Hepatocyte (in vitro differentiated cells): ENCODE measurements around the gene ARRB1. TPM values are rescaled to one million over a fixed set of nuclear protein-coding genes. Genes with fewer than 3 reads are reported as not detected.

ENCODE experiments used
- DNase-seq: peaks from one replicate; pipeline ENCODE4 v3.0.0-alpha.2; 2016; ENCODE audit warnings: low spot score
- H2AFZ ChIP-seq: fragments of 200-600 bp; sonication (generic); 2 replicates; pipeline ENCODE4 v1.6.0; 2016; ENCODE audit warnings: antibody characterized with exemption, mild to moderate bottlenecking
- H3K27ac ChIP-seq: fragments of 200-600 bp; sonication (generic); 2 replicates; pipeline ENCODE4 v1.5.1; 2016; ENCODE audit warnings: mild to moderate bottlenecking
- H3K27me3 ChIP-seq: fragments of 200-600 bp; sonication (generic); 2 replicates; pipeline ENCODE4 v1.6.1; 2016
- H3K36me3 ChIP-seq: fragments of 200-600 bp; sonication (generic); replicated peaks from 2 replicates; pipeline ENCODE4 v1.5.1; 2016; ENCODE audit warnings: low read depth; ENCODE audit not compliant: insufficient read depth
- H3K4me1 ChIP-seq: fragments of 200-600 bp; sonication (generic); 2 replicates; pipeline ENCODE4 v1.5.1; 2016; ENCODE audit warnings: mild to moderate bottlenecking, moderate library complexity; ENCODE audit not compliant: insufficient read depth
- H3K4me2 ChIP-seq: fragments of 200-600 bp; sonication (generic); 2 replicates; pipeline ENCODE4 v1.6.0; 2016
- H3K4me3 ChIP-seq: fragments of 200-600 bp; sonication (generic); 2 replicates; pipeline ENCODE4 v1.5.1; 2016; ENCODE audit warnings: mild to moderate bottlenecking
- H3K79me2 ChIP-seq: fragments of 200-600 bp; sonication (generic); 2 replicates; pipeline ENCODE4 v1.6.0; 2017; ENCODE audit warnings: mild to moderate bottlenecking
- H3K9me2 ChIP-seq: fragments of 200-600 bp; sonication (generic); replicated peaks from 2 replicates; pipeline ENCODE4 v1.6.0; 2017; ENCODE audit warnings: mild to moderate bottlenecking; ENCODE audit not compliant: insufficient read depth
- H3K9me3 ChIP-seq: fragments of 200-600 bp; sonication (generic); 2 replicates; pipeline ENCODE4 v1.5.1; 2016; ENCODE audit warnings: low read depth, mild to moderate bottlenecking
- H4K20me1 ChIP-seq: fragments of 200-600 bp; sonication (generic); 2 replicates; pipeline ENCODE4 v1.6.0; 2016; ENCODE audit warnings: mild to moderate bottlenecking; ENCODE audit not compliant: insufficient read depth, poor library complexity, severe bottlenecking
- EZH2 ChIP-seq: fragments of 200-600 bp; sonication (generic); IDR thresholded peaks from 2 replicates; pipeline ENCODE4 v1.6.1; 2016; ENCODE audit warnings: antibody characterized with exemption, mild to moderate bottlenecking, borderline replicate concordance
- EZH2phosphoT487 ChIP-seq: fragments of 200-600 bp; sonication (generic); IDR thresholded peaks from one replicate; pipeline ENCODE4 v1.6.1; 2018; ENCODE audit warnings: antibody characterized with exemption, mild to moderate bottlenecking, low read depth, moderate library complexity; ENCODE audit not compliant: unreplicated experiment, severe bottlenecking
- WGBS: methylation state at CpG from one replicate; pipeline ENCODE4 v1.1.6; 2016; ENCODE audit warnings: low lambda C conversion rate; ENCODE audit errors: missing lambda C conversion rate; 5-methylcytosine and 5-hydroxymethylcytosine counted together
- polyA plus RNA-seq: library from polyadenylated mRNA; unstranded; fragments of >200 nt; fragmentation: Nextera tagmentation; extraction: Ambion mirVana; gene quantifications from 2 replicates; pipeline ENCODE4 v1.2.1, GENCODE V29; 2016
- total RNA-seq: library from RNA; depleted of rRNA; stranded (reverse); fragments of >200 nt; gene quantifications from 2 replicates; pipeline ENCODE4 v1.2.3, GENCODE V29; 2014
- TF ChIP-seq, protein P1 (sequence below): fragments of 200-600 bp; sonication (generic); IDR thresholded peaks from 2 replicates; pipeline ENCODE4 v1.5.1; 2016; ENCODE audit warnings: antibody characterized with exemption, mild to moderate bottlenecking; ENCODE audit not compliant: poor library complexity

ARRB1 gene
- total and polyA plus RNA-seq, 2 experiments from 2014 or later: 16.2 to 83.2 TPM

DNA sequence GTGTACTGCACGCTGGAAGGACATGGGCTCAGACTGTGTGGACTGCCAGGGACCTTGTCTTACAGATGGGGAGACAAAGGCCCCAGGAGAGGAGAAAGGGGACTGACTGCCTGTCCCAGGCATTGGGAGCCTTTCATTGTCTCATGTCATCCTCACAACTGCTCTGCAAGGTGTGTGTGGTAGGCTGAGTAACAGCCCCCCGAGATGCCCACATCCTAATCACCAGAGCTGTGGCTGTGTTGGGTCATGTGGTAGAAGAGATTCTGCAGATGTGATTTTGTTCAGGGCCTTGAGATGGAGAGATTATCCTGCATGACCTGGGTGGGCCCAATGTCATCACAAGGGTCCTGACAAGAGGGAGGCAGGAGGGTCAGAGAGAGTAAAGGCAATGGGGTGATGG is 39.1 kb downstream of the ARRB1 start:
- H3K27me3 ChIP-seq: no peaks in the 10 kb centered on the region
- H3K9me2 ChIP-seq: no peaks in the 10 kb centered on the region
- no peak overlapping the region for H3K4me3 ChIP-seq
- peaks cover 26% of the 10 kb centered on the region for H4K20me1 ChIP-seq
- no peak overlapping the region for H3K4me2 ChIP-seq
- H3K27ac ChIP-seq: peak overlapping the region; percentile 78
- WGBS: 89% methylated on average over 2 of the region's 2 CpGs
- H3K4me1 ChIP-seq: peaks cover 29% of the 10 kb centered on the region
- no peak for DNase-seq
- H3K79me2 ChIP-seq: peaks cover 88% of the 10 kb centered on the region
- H3K9me3 ChIP-seq: no peaks in the 10 kb centered on the region
- no peak overlapping the region for H2AFZ ChIP-seq
- H3K36me3 ChIP-seq: no peaks in the 10 kb centered on the region
- TF ChIP-seq, protein P1, sequence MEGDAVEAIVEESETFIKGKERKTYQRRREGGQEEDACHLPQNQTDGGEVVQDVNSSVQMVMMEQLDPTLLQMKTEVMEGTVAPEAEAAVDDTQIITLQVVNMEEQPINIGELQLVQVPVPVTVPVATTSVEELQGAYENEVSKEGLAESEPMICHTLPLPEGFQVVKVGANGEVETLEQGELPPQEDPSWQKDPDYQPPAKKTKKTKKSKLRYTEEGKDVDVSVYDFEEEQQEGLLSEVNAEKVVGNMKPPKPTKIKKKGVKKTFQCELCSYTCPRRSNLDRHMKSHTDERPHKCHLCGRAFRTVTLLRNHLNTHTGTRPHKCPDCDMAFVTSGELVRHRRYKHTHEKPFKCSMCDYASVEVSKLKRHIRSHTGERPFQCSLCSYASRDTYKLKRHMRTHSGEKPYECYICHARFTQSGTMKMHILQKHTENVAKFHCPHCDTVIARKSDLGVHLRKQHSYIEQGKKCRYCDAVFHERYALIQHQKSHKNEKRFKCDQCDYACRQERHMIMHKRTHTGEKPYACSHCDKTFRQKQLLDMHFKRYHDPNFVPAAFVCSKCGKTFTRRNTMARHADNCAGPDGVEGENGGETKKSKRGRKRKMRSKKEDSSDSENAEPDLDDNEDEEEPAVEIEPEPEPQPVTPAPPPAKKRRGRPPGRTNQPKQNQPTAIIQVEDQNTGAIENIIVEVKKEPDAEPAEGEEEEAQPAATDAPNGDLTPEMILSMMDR: no peak
- TF ChIP-seq EZH2 (no peak), EZH2phosphoT487 (no peak)

DNA sequence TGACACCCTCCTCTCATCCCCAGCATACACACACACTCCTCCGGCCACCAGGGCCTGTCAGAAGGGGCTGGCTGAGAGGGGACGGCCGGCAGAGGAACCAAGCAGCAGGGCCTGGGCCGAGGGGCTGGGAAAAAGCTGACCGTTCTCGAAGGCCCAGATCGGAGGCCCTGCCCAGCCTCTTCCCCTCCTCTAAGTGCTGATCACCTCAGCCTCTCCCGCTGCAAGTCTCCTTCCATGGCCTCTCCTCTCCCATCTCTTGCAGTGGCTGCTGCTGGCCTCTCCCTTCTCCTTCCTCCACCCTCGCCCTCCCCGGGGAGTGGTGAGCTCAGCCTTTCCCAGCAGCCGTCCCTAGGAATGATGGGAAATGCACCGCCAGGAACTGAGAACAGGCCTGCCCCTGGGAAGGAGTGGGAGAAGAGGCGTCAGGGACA is 39.6 kb downstream of the ARRB1 start:
- Histone ChIP-seq H3K27me3 (no peaks in the 10 kb centered on the region), H3K79me2 (peaks cover 88% of the 10 kb centered on the region), H3K4me1 (peaks cover 29% of the 10 kb centered on the region), H3K4me3 (no peak overlapping the region), H2AFZ (no peak overlapping the region), H3K9me3 (no peaks in the 10 kb centered on the region), H3K9me2 (no peaks in the 10 kb centered on the region), H3K27ac (peak overlapping the region; percentile 78), H3K4me2 (peak overlapping the region; percentile 14), H4K20me1 (peaks cover 29% of the 10 kb centered on the region), H3K36me3 (no peaks in the 10 kb centered on the region)
- TF ChIP-seq EZH2 (no peak), EZH2phosphoT487 (no peak)
- TF ChIP-seq, protein P1: no peak
- WGBS: 59% methylated on average over 13 of the region's 13 CpGs
- peak; percentile 73 for DNase-seq

GRCh38 chr11:75308986-75309385 is 42.5 kb downstream of the ARRB1 start:
- peaks cover 25% of the 10 kb centered on the region for H3K4me1 ChIP-seq
- H3K9me2 ChIP-seq: no peaks in the 10 kb centered on the region
- no peak overlapping the region for H3K4me2 ChIP-seq
- peaks cover 33% of the 10 kb centered on the region for H4K20me1 ChIP-seq
- TF ChIP-seq, protein P1: no peak
- TF ChIP-seq EZH2phosphoT487 (no peak), EZH2 (no peak)
- peaks cover 80% of the 10 kb centered on the region for H3K79me2 ChIP-seq
- no peak for DNase-seq
- 98% methylated on average over 4 of the region's 4 CpGs for WGBS
- no peaks in the 10 kb centered on the region for H3K27me3 ChIP-seq
- no peaks in the 10 kb centered on the region for H3K36me3 ChIP-seq
- no peak overlapping the region for H3K27ac ChIP-seq
- no peak overlapping the region for H2AFZ ChIP-seq
- H3K9me3 ChIP-seq: no peaks in the 10 kb centered on the region
- H3K4me3 ChIP-seq: no peak overlapping the region

GRCh38 chr11:75308116-75308515 is 43.3 kb downstream of the ARRB1 start:
- WGBS: 85% methylated on average over 7 of the region's 7 CpGs
- no peak for DNase-seq
- Histone ChIP-seq H4K20me1 (peaks cover 31% of the 10 kb centered on the region), H3K9me3 (no peaks in the 10 kb centered on the region), H3K4me3 (no peak overlapping the region), H3K79me2 (peaks cover 81% of the 10 kb centered on the region), H3K27ac (no peak overlapping the region), H3K9me2 (no peaks in the 10 kb centered on the region), H2AFZ (no peak overlapping the region), H3K4me2 (no peak overlapping the region), H3K27me3 (no peaks in the 10 kb centered on the region), H3K36me3 (no peaks in the 10 kb centered on the region), H3K4me1 (peaks cover 19% of the 10 kb centered on the region)
- no peak for TF ChIP-seq EZH2phosphoT487
- TF ChIP-seq, protein P1: no peak
- no peak for TF ChIP-seq EZH2
